PC-3 (cell line): ENCODE results near the gene CFAP54. TPM values are rescaled to one million over a fixed set of nuclear protein-coding genes. Genes with fewer than 3 reads are reported as not detected.

Experiments used
- ATAC-seq: fragments of 200-7000 bp; cut with Tn5 transposase; 2 replicates; pipeline ENCODE4 v1.9.1; 2020; ENCODE audit warnings: mild to moderate bottlenecking, moderate library complexity
- BruUV-seq: library from RNA; stranded (reverse); fragments of 400-500 nt; replicated peaks from 2 replicates; lab custom pipeline; 2021; lab: Mats Ljungman, UMichigan
- CTCF ChIA-PET: fragments of 300-600 bp; sonication (Branson Sonifier 250); formaldehyde crosslinking; loops from one replicate; lab custom pipeline; 2022; ENCODE audit warnings: antibody characterized with exemption; lab: Charles Lee
- POLR2A ChIA-PET: fragments of 300-600 bp; sonication (Branson Sonifier 250); formaldehyde crosslinking; loops from one replicate; lab custom pipeline; 2022; ENCODE audit warnings: antibody characterized with exemption; ENCODE audit not compliant: unreplicated experiment; lab: Charles Lee
- DNase-seq: peaks from one replicate; pipeline ENCODE4 v3.0.0-alpha.2; 2015
- H2AFZ ChIP-seq: fragments of 300-600 bp; sonication (generic); 2 replicates; pipeline ENCODE4 v1.6.0; 2016; ENCODE audit warnings: antibody characterized with exemption, low read length
- H3F3A ChIP-seq: fragments of 300-600 bp; sonication (generic); one replicate; pipeline ENCODE4 v1.6.0; 2017; ENCODE audit warnings: antibody characterized with exemption, low read length, control low read depth, mild to moderate bottlenecking; ENCODE audit not compliant: unreplicated experiment
- H3K27ac ChIP-seq: fragments of 300-600 bp; sonication (generic); 2 replicates; pipeline ENCODE4 v1.5.1; 2016; ENCODE audit warnings: mild to moderate bottlenecking, low read length
- H3K27me3 ChIP-seq: fragments of 300-600 bp; sonication (generic); 2 replicates; pipeline ENCODE4 v1.6.1; 2016; ENCODE audit warnings: low read length, mixed read lengths
- H3K36me3 ChIP-seq: fragments of 300-600 bp; sonication (generic); 2 replicates; pipeline ENCODE4 v1.6.1; 2016; ENCODE audit warnings: low read depth, mixed run types, low read length, mixed read lengths
- H3K4me1 ChIP-seq: fragments of 300-600 bp; sonication (generic); 2 replicates; pipeline ENCODE4 v1.5.1; 2016; ENCODE audit warnings: low read length; ENCODE audit not compliant: insufficient read depth
- H3K4me2 ChIP-seq: fragments of 300-600 bp; sonication (generic); 2 replicates; pipeline ENCODE4 v1.6.0; 2016; ENCODE audit warnings: low read length
- H3K4me3 ChIP-seq: fragments of 300-600 bp; sonication (generic); 2 replicates; pipeline ENCODE4 v1.5.1; 2016; ENCODE audit warnings: mild to moderate bottlenecking, low read length, mixed read lengths
- H3K79me2 ChIP-seq: fragments of 300-600 bp; sonication (generic); 2 replicates; pipeline ENCODE4 v1.6.1; 2017; ENCODE audit warnings: low read length, mixed read lengths
- H3K9ac ChIP-seq: fragments of 300-600 bp; sonication (generic); 2 replicates; pipeline ENCODE4 v1.6.0; 2016; ENCODE audit warnings: mild to moderate bottlenecking, low read length
- H3K9me2 ChIP-seq: fragments of 300-600 bp; sonication (generic); replicated peaks from 2 replicates; pipeline ENCODE4 v1.6.1; 2016; ENCODE audit warnings: mixed run types, low read length, mixed read lengths
- H3K9me3 ChIP-seq: fragments of 300-600 bp; sonication (generic); 2 replicates; pipeline ENCODE4 v1.6.1; 2016; ENCODE audit warnings: low read length, mixed read lengths
- H4K20me1 ChIP-seq: fragments of 300-600 bp; sonication (generic); 2 replicates; pipeline ENCODE4 v1.6.1; 2016; ENCODE audit warnings: low read length, mixed read lengths
- CTCF ChIP-seq: fragments of 300-600 bp; sonication (generic); conservative IDR thresholded peaks from 2 replicates; pipeline ENCODE4 v1.5.1; 2017; ENCODE audit warnings: antibody characterized with exemption, low read depth, mild to moderate bottlenecking, low read length
- EZH2 ChIP-seq: fragments of 300-600 bp; sonication (generic); IDR thresholded peaks from one replicate; pipeline ENCODE4 v1.6.1; 2017; ENCODE audit warnings: antibody characterized with exemption, mild to moderate bottlenecking, low read length; ENCODE audit not compliant: unreplicated experiment
- EZH2phosphoT487 ChIP-seq: fragments of 300-600 bp; sonication (generic); IDR thresholded peaks from 2 replicates; pipeline ENCODE4 v1.6.1; 2018; ENCODE audit warnings: mild to moderate bottlenecking, antibody characterized with exemption, low read length, borderline replicate concordance
- intact Hi-C: fragments of 100-400 bp; cut with micrococcal nuclease; formaldehyde crosslinking; loops from 2 replicates; pipeline ENCODE4 v1.9.0; 2023
- total RNA-seq: library from RNA; depleted of rRNA; stranded (reverse); fragments of >200 nt; gene quantifications from 2 replicates; pipeline ENCODE4 v1.2.3, GENCODE V29; 2014

The CFAP54 gene
- total RNA-seq, 1 experiment from 2014 or later, result 0.77 TPM

DNA sequence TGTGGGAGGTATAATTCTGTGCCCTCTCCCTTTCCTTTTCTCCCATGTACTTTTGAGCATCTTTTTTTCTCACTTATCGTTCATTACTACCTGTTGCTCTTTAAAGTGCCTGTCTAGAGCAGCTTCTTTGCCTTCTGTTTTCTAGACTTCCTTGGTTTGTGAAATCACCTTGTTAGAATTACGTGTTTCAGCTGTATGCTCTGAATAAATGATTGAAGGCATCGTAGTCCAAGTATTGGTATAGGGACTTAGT lies 419.0 kb downstream of the CFAP54 start:
- Histone ChIP-seq H3K4me1 (peaks cover 35% of the 10 kb centered on the region), H3K9me2 (no peaks in the 10 kb centered on the region), H3K9ac (peak overlapping the region; percentile 90), H3F3A (no peaks in the 10 kb centered on the region), H3K36me3 (peaks cover 14% of the 10 kb centered on the region), H3K9me3 (no peaks in the 10 kb centered on the region), H4K20me1 (no peaks in the 10 kb centered on the region), H3K4me3 (peak overlapping the region; percentile 91), H3K4me2 (peak overlapping the region; percentile 95), H2AFZ (peak overlapping the region; percentile 99; the same call in 1 of the 2 replicates), H3K27ac (no peak overlapping the region), H3K79me2 (peaks cover 60% of the 10 kb centered on the region), H3K27me3 (no peaks in the 10 kb centered on the region)
- peak; percentile 18 for DNase-seq
- no peak for ATAC-seq
- ChIA-PET CTCF (no interaction called here), POLR2A (no interaction called here)
- TF ChIP-seq EZH2, result no peak
- no peak for TF ChIP-seq EZH2phosphoT487
- TF ChIP-seq CTCF, result no peak
- BruUV-seq, result no TSS peak
- intact Hi-C loops, result loop anchor here (2.0 to 5.0 kb wide), 2 partner anchors 136 to 188 kb away; no protein-coding TSS in a partner anchor

DNA sequence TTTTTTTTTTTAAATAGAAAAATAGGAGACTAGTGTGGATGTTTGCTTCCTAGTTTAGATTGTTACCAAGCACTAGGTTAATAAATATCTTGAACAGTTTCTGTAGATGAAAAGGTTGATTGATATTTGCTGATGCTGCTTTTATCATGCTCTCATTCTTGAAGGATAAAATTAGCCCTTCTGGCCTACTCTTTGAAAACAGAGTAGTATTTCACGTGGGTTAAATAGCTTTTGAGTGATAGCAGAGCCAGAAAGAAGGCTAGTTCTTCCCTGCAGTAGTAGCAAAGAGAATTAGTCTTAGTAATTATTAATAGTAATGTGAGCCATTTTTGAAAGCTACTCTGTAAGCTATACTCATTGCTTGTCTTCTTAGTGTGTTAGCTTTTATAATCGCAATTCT lies 422.9 kb downstream of the CFAP54 start:
- BruUV-seq, result no TSS peak
- H3K79me2 ChIP-seq, result peaks cover 88% of the 10 kb centered on the region
- no peak overlapping the region for H3K9ac ChIP-seq
- ChIA-PET POLR2A (no interaction called here), CTCF (interaction anchor here (0.6 kb wide), 1 partner anchor 231 kb away, joined by 3 read pairs; no protein-coding TSS in a partner anchor)
- DNase-seq (no peak), ATAC-seq (no peak)
- peaks cover 28% of the 10 kb centered on the region for H3K4me1 ChIP-seq
- H3K36me3 ChIP-seq, result peaks cover 26% of the 10 kb centered on the region
- H3F3A ChIP-seq, result no peaks in the 10 kb centered on the region
- TF ChIP-seq CTCF (no peak), EZH2 (no peak), EZH2phosphoT487 (no peak)
- H3K4me2 ChIP-seq, result no peak overlapping the region
- H3K4me3 ChIP-seq, result no peak overlapping the region
- H4K20me1 ChIP-seq, result no peaks in the 10 kb centered on the region
- no peak overlapping the region for H2AFZ ChIP-seq
- H3K27me3 ChIP-seq, result no peaks in the 10 kb centered on the region
- intact Hi-C loops, result no loop called here
- H3K9me3 ChIP-seq, result no peaks in the 10 kb centered on the region
- no peak overlapping the region for H3K27ac ChIP-seq
- no peaks in the 10 kb centered on the region for H3K9me2 ChIP-seq

- intact Hi-C loops, result no loop called here
- Histone ChIP-seq H3K9me3 (no peaks in the 10 kb centered on the region), H3F3A (no peaks in the 10 kb centered on the region), H3K27me3 (no peaks in the 10 kb centered on the region), H3K36me3 (peaks cover 26% of the 10 kb centered on the region), H3K4me1 (peaks cover 27% of the 10 kb centered on the region), H3K4me2 (no peak overlapping the region), H3K27ac (no peak overlapping the region), H3K9ac (no peak overlapping the region), H3K79me2 (peaks cover 88% of the 10 kb centered on the region), H4K20me1 (no peaks in the 10 kb centered on the region), H2AFZ (no peak overlapping the region), H3K4me3 (no peak overlapping the region), H3K9me2 (no peaks in the 10 kb centered on the region)
- TF ChIP-seq CTCF (no peak), EZH2 (no peak), EZH2phosphoT487 (no peak)
- DNase-seq (no peak), ATAC-seq (no peak)
- BruUV-seq, result no TSS peak
- POLR2A ChIA-PET, result no interaction called here
- CTCF ChIA-PET, result interaction anchor here (0.6 kb wide), 1 partner anchor 232 kb away, joined by 3 read pairs; no protein-coding TSS in a partner anchor
Observed at GRCh38 chr12:96912943-96913342, 423.6 kb downstream of the CFAP54 start.
